HCT116 (cell line): ENCODE data around the gene CASZ1. TPM values are rescaled to one million over a fixed set of nuclear protein-coding genes. Genes with fewer than 3 reads are reported as not detected.

ENCODE experiments used
- ATAC-seq: fragments of 200-7000 bp; cut with Tn5 transposase; 2 replicates; pipeline ENCODE4 v1.9.1; 2020; ENCODE audit warnings: mild to moderate bottlenecking, moderate library complexity
- BruUV-seq: library from RNA; stranded (reverse); fragments of 400-500 nt; replicated peaks from 2 replicates; lab custom pipeline; 2021; lab: Mats Ljungman, UMichigan
- CTCF ChIA-PET: fragments of 300-600 bp; sonication (Branson Sonifier 250); formaldehyde crosslinking; loops from one replicate; lab custom pipeline; 2021; ENCODE audit warnings: antibody characterized with exemption; lab: Charles Lee
- POLR2A ChIA-PET: fragments of 300-600, 350-600 bp; sonication (Branson Sonifier 250); formaldehyde crosslinking; loops from one replicate; lab custom pipeline; 2021; ENCODE audit warnings: antibody characterized with exemption; lab: Charles Lee
- RAD21 ChIA-PET, 2 experiments: fragments of 300-600 bp; sonication (Branson Sonifier 250); formaldehyde crosslinking; loops; one replicate each; lab custom pipeline; 2023; ENCODE audit warnings: low total read pairs in 2 of 2; ENCODE audit not compliant: uncharacterized antibody in 2 of 2, unreplicated experiment in 2 of 2, low non-redundant PET in 1 of 2; lab: Charles Lee
- DNase-seq: peaks from one replicate; pipeline ENCODE4 v3.0.0-alpha.2; 2010; ENCODE audit warnings: low read depth, low spot score
- H2AFZ ChIP-seq: fragments of 200-600 bp; shearing (Covaris generic), sonication (generic); 2 replicates; pipeline ENCODE4 v1.6.1; 2017; ENCODE audit warnings: low read depth, mixed run types, mixed read lengths, antibody characterized with exemption, low read length; ENCODE audit not compliant: poor library complexity, severe bottlenecking
- H3K27ac ChIP-seq: 2 replicates; pipeline ENCODE4 v1.5.1; 2012; ENCODE audit warnings: low read depth, low read length
- H3K27me3 ChIP-seq: fragments of 200-600 bp; sonication (generic); 2 replicates; pipeline ENCODE4 v1.6.1; 2016; ENCODE audit warnings: mixed run types, low read length, mixed read lengths; ENCODE audit not compliant: insufficient read depth
- H3K36me3 ChIP-seq, 2 experiments: fragments of 200-500 bp in 1 of 2; fragments of 200-600 bp in 1 of 2; sonication (Bioruptor generic) in 1 of 2; sonication (generic) in 1 of 2; 2 replicates each; pipeline versions ENCODE4 v1.5.1 to v1.6.1; 2014 to 2016; ENCODE audit warnings: low read length in 2 of 2, inconsistent platforms in 1 of 2, mixed read lengths in 1 of 2, mixed run types in 1 of 2; ENCODE audit not compliant: insufficient read depth in 2 of 2, control insufficient read depth in 1 of 2
- H3K4me1 ChIP-seq, 2 experiments: fragments of 200-600 bp in 1 of 2; sonication (generic) in 1 of 2; 2 replicates each; pipeline versions ENCODE4 v1.5.1 to v1.6.1; 2012 to 2017; ENCODE audit warnings: low read length in 2 of 2, inconsistent platforms in 1 of 2, mild to moderate bottlenecking in 1 of 2, mixed read lengths in 1 of 2, mixed run types in 1 of 2, moderate library complexity in 1 of 2; ENCODE audit not compliant: insufficient read depth in 2 of 2, control insufficient read depth in 1 of 2
- H3K4me2 ChIP-seq: fragments of 200-600 bp; sonication (generic); 2 replicates; pipeline ENCODE4 v1.6.1; 2017; ENCODE audit warnings: mixed run types, low read length, mixed read lengths
- H3K4me3 ChIP-seq, 2 experiments: fragments of 200-600 bp in 1 of 2; sonication (generic) in 1 of 2; replicated peaks in 1 of 2; 2 replicates each; pipeline ENCODE4 v1.5.1; 2011 to 2016; ENCODE audit warnings: low read length in 2 of 2, control low read depth in 1 of 2, low read depth in 1 of 2, mild to moderate bottlenecking in 1 of 2, mixed read lengths in 1 of 2, mixed run types in 1 of 2
- H3K79me2 ChIP-seq: fragments of 200-600 bp; sonication (generic); 2 replicates; pipeline ENCODE4 v1.6.1; 2017; ENCODE audit warnings: mild to moderate bottlenecking, mixed run types, low read length, moderate library complexity, mixed read lengths; ENCODE audit not compliant: insufficient read depth
- H3K9ac ChIP-seq: fragments of 200-600 bp; sonication (generic); 2 replicates; pipeline ENCODE4 v1.6.1; 2016; ENCODE audit warnings: low read length, mixed read lengths
- H3K9me2 ChIP-seq: fragments of 200-600 bp; sonication (generic), shearing (Covaris generic); 2 replicates; pipeline ENCODE4 v1.6.1; 2017; ENCODE audit warnings: mixed run types, mild to moderate bottlenecking, moderate library complexity; ENCODE audit not compliant: insufficient read depth
- H3K9me3 ChIP-seq, 2 experiments: fragments of 200-500 bp in 1 of 2; fragments of 200-600 bp in 1 of 2; sonication (Bioruptor generic) in 1 of 2; sonication (generic) in 1 of 2; 2 replicates each; pipeline ENCODE4 v1.6.1; 2014 to 2017; ENCODE audit warnings: low read length in 2 of 2, mixed read lengths in 2 of 2, inconsistent platforms in 1 of 2, low read depth in 1 of 2, mild to moderate bottlenecking in 1 of 2, mixed run types in 1 of 2, moderate library complexity in 1 of 2; ENCODE audit not compliant: control insufficient read depth in 1 of 2, insufficient read depth in 1 of 2
- H4K20me1 ChIP-seq: fragments of 200-600 bp; sonication (generic), shearing (Covaris generic); 2 replicates; pipeline ENCODE4 v1.6.1; 2017; ENCODE audit warnings: mixed run types, mild to moderate bottlenecking, moderate library complexity; ENCODE audit not compliant: insufficient read depth
- CBX3 ChIP-seq: IDR thresholded peaks from 2 replicates; pipeline ENCODE4 v1.6.1; 2012; ENCODE audit warnings: low read depth
- ELF1 ChIP-seq: IDR thresholded peaks from 2 replicates; pipeline ENCODE4 v1.6.1; 2012; ENCODE audit warnings: low read depth, borderline replicate concordance
- FOSL1 ChIP-seq: IDR thresholded peaks from 2 replicates; pipeline ENCODE4 v1.6.1; 2012; ENCODE audit warnings: low read depth
- SIN3A ChIP-seq: IDR thresholded peaks from 2 replicates; pipeline ENCODE4 v1.6.1; 2012; ENCODE audit warnings: low read depth
- SP1 ChIP-seq: IDR thresholded peaks from 2 replicates; pipeline ENCODE4 v1.6.1; 2012; ENCODE audit warnings: low read depth
- SRF ChIP-seq: IDR thresholded peaks from 2 replicates; pipeline ENCODE4 v1.6.1; 2012; ENCODE audit warnings: low read depth
- ZFX ChIP-seq: fragments of 450-650 bp; IDR thresholded peaks from 2 replicates; pipeline ENCODE4 v1.6.1; 2017
- intact Hi-C: fragments of 100-400 bp; cut with micrococcal nuclease; formaldehyde crosslinking; loops from 2 replicates; pipeline ENCODE4 v1.10.0; 2022
- total RNA-seq: library from RNA; stranded (reverse); gene quantifications from one replicate; pipeline ENCODE4 v1.2.1, GENCODE V29; 2021; ENCODE audit not compliant: unreplicated experiment
- TF ChIP-seq, protein P1 (sequence below): IDR thresholded peaks from 2 replicates; pipeline ENCODE4 v1.6.1; 2012; ENCODE audit warnings: low read depth
- TF ChIP-seq, protein P2 (sequence below): IDR thresholded peaks from 2 replicates; pipeline ENCODE4 v1.6.1; 2012
- TF ChIP-seq, protein P3 (sequence below): IDR thresholded peaks from 2 replicates; pipeline ENCODE4 v1.6.1; 2012

The CASZ1 gene
- total RNA-seq, 1 experiment from 2014 or later, result 7.7 TPM

- Histone ChIP-seq H3K36me3 (no peaks in the 10 kb centered on the region), H3K9me3 (no peaks in the 10 kb centered on the region), H4K20me1 (no peaks in the 10 kb centered on the region), H3K4me3 (no peak overlapping the region), H2AFZ (no peak overlapping the region), H3K27ac (no peak overlapping the region), H3K9me2 (no peaks in the 10 kb centered on the region), H3K27me3 (no peaks in the 10 kb centered on the region), H3K4me2 (no peak overlapping the region), H3K79me2 (no peaks in the 10 kb centered on the region), H3K9ac (no peak overlapping the region), H3K4me1 (no peaks in the 10 kb centered on the region)
- no TSS peak for BruUV-seq
- ATAC-seq (no peak), DNase-seq (no peak)
- CTCF ChIA-PET, result no interaction called here
- TF ChIP-seq SP1, result no peak
- TF ChIP-seq, protein P1, sequence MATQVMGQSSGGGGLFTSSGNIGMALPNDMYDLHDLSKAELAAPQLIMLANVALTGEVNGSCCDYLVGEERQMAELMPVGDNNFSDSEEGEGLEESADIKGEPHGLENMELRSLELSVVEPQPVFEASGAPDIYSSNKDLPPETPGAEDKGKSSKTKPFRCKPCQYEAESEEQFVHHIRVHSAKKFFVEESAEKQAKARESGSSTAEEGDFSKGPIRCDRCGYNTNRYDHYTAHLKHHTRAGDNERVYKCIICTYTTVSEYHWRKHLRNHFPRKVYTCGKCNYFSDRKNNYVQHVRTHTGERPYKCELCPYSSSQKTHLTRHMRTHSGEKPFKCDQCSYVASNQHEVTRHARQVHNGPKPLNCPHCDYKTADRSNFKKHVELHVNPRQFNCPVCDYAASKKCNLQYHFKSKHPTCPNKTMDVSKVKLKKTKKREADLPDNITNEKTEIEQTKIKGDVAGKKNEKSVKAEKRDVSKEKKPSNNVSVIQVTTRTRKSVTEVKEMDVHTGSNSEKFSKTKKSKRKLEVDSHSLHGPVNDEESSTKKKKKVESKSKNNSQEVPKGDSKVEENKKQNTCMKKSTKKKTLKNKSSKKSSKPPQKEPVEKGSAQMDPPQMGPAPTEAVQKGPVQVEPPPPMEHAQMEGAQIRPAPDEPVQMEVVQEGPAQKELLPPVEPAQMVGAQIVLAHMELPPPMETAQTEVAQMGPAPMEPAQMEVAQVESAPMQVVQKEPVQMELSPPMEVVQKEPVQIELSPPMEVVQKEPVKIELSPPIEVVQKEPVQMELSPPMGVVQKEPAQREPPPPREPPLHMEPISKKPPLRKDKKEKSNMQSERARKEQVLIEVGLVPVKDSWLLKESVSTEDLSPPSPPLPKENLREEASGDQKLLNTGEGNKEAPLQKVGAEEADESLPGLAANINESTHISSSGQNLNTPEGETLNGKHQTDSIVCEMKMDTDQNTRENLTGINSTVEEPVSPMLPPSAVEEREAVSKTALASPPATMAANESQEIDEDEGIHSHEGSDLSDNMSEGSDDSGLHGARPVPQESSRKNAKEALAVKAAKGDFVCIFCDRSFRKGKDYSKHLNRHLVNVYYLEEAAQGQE, result no peak
- no peak for TF ChIP-seq ZFX
- no peak for TF ChIP-seq ELF1
- TF ChIP-seq, protein P2, sequence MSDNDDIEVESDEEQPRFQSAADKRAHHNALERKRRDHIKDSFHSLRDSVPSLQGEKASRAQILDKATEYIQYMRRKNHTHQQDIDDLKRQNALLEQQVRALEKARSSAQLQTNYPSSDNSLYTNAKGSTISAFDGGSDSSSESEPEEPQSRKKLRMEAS, result no peak
- no peak for TF ChIP-seq CBX3
- no peak for TF ChIP-seq SIN3A
- TF ChIP-seq, protein P3, sequence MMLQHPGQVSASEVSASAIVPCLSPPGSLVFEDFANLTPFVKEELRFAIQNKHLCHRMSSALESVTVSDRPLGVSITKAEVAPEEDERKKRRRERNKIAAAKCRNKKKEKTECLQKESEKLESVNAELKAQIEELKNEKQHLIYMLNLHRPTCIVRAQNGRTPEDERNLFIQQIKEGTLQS, result no peak
- no peak for TF ChIP-seq FOSL1
- TF ChIP-seq SRF, result no peak
- RAD21 ChIA-PET, result no interaction called here
- intact Hi-C loops, result no loop called here
- POLR2A ChIA-PET, result no interaction called here
Measured at GRCh38 chr1:10628685-10629084, 167.8 kb downstream of the CASZ1 start.
